GM21723 (cell line): ENCODE measurements around the gene EFNA5.
A peak's percentile ranks its signal among the peaks of the same experiment; 100 is the strongest.
"Not testable (repeated sequence)": the region's sequence is repeated elsewhere in the genome, so short reads cannot be mapped to it uniquely, and the experiment has no call there.

Source experiments
- ATAC-seq: cut with Tn5 transposase; IDR thresholded peaks from one replicate; pipeline ENCODE4 v1.9.1; 2021; ENCODE audit warnings: mild to moderate bottlenecking, moderate library complexity; ENCODE audit not compliant: unreplicated experiment

EFNA5 gene

GRCh38 chr5:107437154-107437553, 233.6 kb downstream of the EFNA5 start:
- no peak for ATAC-seq

- ATAC-seq, result no peak
Measured at GRCh38 chr5:107436201-107436600, 234.5 kb downstream of the EFNA5 start.

GRCh38 chr5:107435061-107435460, 235.7 kb downstream of the EFNA5 start:
- ATAC-seq, result no peak

- not testable (repeated sequence) for ATAC-seq
Measured at GRCh38 chr5:107433646-107434045, 237.1 kb downstream of the EFNA5 start.

GRCh38 chr5:107431998-107432397, 238.7 kb downstream of the EFNA5 start:
- ATAC-seq, result no peak

GRCh38 chr5:107431536-107431935, 239.2 kb downstream of the EFNA5 start:
- ATAC-seq, result no peak

- no peak for ATAC-seq
Measured at GRCh38 chr5:107430071-107430625, 240.6 kb downstream of the EFNA5 start.

GRCh38 chr5:107428303-107428813, 242.4 kb downstream of the EFNA5 start:
- no peak for ATAC-seq

- no peak for ATAC-seq
Measured at GRCh38 chr5:107426872-107427271, 243.9 kb downstream of the EFNA5 start.

GRCh38 chr5:107426209-107426608, 244.5 kb downstream of the EFNA5 start:
- ATAC-seq, result no peak

- no peak for ATAC-seq
Measured at GRCh38 chr5:107425541-107426031, 245.2 kb downstream of the EFNA5 start.

GRCh38 chr5:107424491-107424890, 246.2 kb downstream of the EFNA5 start:
- no peak for ATAC-seq

GRCh38 chr5:107422494-107422893, 248.2 kb downstream of the EFNA5 start:
- no peak for ATAC-seq

GRCh38 chr5:107419498-107419897, 251.2 kb downstream of the EFNA5 start:
- no peak for ATAC-seq

- ATAC-seq, result no peak
Measured at GRCh38 chr5:107418902-107419301, 251.8 kb downstream of the EFNA5 start.

- ATAC-seq, result no peak
Measured at GRCh38 chr5:107418071-107418470, 252.7 kb downstream of the EFNA5 start.

GRCh38 chr5:107415762-107416161, 255.0 kb downstream of the EFNA5 start:
- ATAC-seq, result no peak

- no peak for ATAC-seq
Measured at GRCh38 chr5:107414802-107415201, 255.9 kb downstream of the EFNA5 start.

GRCh38 chr5:107413754-107414153, 257.0 kb downstream of the EFNA5 start:
- ATAC-seq, result no peak

- ATAC-seq, result peak; percentile 55
Measured at GRCh38 chr5:107408564-107408963, 262.2 kb downstream of the EFNA5 start.

- no peak for ATAC-seq
Measured at GRCh38 chr5:107407713-107408298, 262.9 kb downstream of the EFNA5 start.

GRCh38 chr5:107404595-107405374, 266.0 kb downstream of the EFNA5 start:
- no peak for ATAC-seq
